Stimulated activated CD4-positive, alpha-beta T cell treated with anti-CD3 and anti-CD28 coated beads, TNF-alpha, amount 100 ng/mL, for 48 hours (primary cell): Measurements from ENCODE around the gene SERPINB12.
A peak's percentile ranks its signal among the peaks of the same experiment; 100 is the strongest.

Experiments
- DNase-seq, 3 donors: peaks; one replicate each; pipeline ENCODE4 v3.0.0-alpha.2; 2020; ENCODE audit warnings: low read depth in 3 of 3

The SERPINB12 gene

GRCh38 chr18:63542069-63542468, at the start of gene SERPINB12:
SERPINB12 (plus strand) TSS chr18:63542369; CDS start chr18:63556160, 13,791 bp downstream.
- DNase-seq: no peak

DNA sequence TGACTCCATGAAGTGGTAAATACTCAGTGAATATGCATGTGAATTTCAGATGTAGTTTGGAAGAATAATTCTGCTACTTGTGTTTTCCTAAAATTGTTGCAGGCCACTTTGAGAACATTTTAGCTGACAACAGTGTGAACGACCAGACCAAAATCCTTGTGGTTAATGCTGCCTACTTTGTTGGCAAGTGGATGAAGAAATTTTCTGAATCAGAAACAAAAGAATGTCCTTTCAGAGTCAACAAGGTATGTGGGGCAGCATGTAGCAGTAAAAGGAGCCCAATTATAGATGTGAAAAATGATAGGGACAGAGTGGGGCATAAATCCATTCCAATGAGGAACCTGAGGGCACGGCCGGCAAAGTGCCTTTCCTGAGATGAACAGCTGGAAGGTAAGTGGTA, 49.3 kb upstream of the SERPINB12 start:
- DNase-seq: no peak

GRCh38 chr18:63495675-63496074, 46.5 kb upstream of the SERPINB12 start:
- DNase-seq: no peak

DNA sequence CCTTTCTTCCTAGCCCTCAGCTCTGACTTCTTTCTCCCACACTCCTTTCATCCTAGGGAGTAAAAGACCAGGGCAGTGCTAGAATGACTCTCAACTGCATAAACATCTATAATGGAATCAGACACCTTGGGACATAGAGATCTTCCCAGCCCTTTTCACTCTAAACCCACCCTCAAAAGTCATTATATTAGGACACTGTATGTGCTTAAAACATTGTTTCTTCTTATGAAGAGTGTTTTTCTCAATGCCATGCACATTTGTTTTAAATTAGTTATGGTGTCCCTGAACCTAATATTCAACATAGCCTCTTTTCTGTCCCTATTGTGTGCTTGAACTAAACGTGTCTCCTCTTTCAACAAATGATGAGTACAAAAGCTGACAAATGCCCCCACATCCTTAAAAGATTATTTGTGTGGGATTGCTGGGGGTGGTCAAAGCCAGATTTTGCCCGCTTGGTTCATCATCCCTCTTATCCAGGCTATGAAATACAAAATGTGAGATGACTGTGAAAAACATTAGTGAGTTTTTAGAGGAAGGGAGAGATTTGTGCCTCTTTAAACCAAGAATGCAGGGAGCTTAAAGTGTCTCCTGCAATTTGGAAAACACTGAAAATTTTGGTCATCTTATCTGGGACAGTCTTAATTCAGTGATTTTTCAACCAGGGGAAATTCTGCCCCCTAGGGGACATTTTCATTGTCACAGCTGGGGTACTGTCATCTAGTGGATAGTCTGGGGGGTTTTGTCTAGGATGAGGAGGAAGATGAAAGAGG, 36.4 kb upstream of the SERPINB12 start:
- DNase-seq: peak in 2 of 3 donors; percentile 8 to 37

DNA sequence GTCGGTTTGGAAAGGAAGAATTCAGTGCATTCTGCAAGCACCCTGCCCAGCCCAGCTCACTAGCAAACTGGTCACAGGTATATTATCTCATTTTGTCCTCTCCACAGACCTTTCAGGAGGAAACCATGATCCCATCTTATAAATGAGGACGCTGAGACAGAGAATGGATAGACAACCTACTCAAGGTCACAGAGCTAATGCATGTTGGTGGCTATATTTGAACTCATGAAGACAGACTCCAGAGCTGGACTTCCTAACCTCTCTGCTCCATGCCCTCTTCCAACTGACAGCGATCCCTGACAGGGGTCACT, 35.9 kb upstream of the SERPINB12 start:
- no peak for DNase-seq

- no peak for DNase-seq
These were observed 33.6 kb upstream of the SERPINB12 start for GRCh38 chr18:63508596-63508995.

GRCh38 chr18:63511285-63511684, 30.9 kb upstream of the SERPINB12 start:
- no peak for DNase-seq

- no peak for DNase-seq
These were observed 27.8 kb upstream of the SERPINB12 start for GRCh38 chr18:63514326-63514725.

- DNase-seq: no peak
These were observed 27.1 kb upstream of the SERPINB12 start for GRCh38 chr18:63514888-63515678.

- no peak for DNase-seq
These were observed 26.4 kb upstream of the SERPINB12 start for GRCh38 chr18:63515801-63516200.

GRCh38 chr18:63518178-63519012, 23.8 kb upstream of the SERPINB12 start:
- DNase-seq: peak; percentile 10 to 52 (median 51)

GRCh38 chr18:63520053-63520685, 22.0 kb upstream of the SERPINB12 start:
- DNase-seq: no peak

- DNase-seq: no peak
These were observed 18.5 kb upstream of the SERPINB12 start for GRCh38 chr18:63523660-63524059.

- DNase-seq: no peak
These were observed 14.9 kb upstream of the SERPINB12 start for GRCh38 chr18:63527251-63527650.

GRCh38 chr18:63528863-63529492, 13.2 kb upstream of the SERPINB12 start:
- DNase-seq: no peak

DNA sequence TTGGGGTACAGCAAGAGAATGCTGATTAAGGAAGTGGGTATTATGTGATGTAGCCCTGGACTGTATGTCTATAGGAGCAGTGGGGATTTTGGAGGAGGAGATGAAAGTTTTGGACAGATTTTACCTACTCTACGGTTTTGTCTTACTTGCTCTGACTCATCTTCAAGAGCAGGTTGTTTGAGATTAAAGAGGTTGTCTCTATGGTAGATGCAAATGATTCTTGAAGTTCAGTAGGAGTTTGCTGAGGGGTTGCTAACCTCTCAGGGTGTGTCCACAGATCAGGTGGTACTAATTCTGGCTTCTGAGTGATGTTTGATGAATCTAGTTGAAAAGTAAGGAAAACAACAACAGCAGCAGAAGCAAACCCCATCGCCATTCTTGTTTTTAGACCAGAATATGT, 9.7 kb upstream of the SERPINB12 start:
- no peak for DNase-seq

DNA sequence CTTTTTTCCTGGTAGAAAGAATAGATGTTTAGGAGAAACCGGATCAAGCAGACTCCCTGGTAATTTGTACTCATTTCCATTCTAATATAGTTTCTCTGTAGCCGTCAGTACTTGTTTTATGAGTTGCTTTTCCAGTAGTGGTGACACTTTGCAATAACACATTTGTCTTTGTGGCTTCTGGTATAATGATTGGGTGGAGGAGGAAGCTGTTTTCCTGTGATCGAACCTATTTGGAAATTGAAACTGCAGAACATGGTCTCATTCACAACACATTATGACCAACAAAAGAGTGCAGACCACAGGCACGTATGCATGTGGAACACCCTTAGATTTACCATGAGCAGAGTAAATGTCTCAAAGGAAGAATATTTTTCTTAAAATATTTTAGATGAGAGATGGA, 7.6 kb upstream of the SERPINB12 start:
- DNase-seq: no peak

DNA sequence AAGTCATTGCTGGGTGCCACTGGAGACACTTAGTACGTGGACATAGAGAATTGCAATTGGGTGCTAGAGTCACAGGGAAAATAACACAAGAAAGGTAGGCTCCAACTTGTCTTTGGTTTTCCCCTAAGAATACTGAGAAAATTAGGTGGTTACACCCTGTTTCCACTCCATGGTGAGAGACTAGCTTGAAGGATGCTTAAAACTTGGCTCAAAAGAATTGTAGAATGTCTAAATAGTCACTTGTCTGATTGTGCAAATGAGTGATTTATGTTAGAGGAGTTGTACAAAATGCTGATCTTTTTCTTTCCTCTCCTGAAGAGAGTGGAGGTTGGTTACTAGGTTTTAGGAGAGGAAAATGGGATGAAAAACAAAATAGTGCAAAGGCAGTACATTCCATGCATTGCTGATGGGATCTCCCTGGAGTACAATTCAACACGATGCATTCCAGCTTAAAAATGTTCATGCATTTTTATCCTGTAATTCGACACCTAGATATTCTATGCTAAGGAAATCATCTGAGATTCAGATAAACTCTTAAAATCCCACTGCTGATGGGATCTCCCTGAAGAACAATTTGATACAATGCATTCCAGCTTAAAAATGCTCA, 2.2 kb upstream of the SERPINB12 start:
- no peak for DNase-seq

DNA sequence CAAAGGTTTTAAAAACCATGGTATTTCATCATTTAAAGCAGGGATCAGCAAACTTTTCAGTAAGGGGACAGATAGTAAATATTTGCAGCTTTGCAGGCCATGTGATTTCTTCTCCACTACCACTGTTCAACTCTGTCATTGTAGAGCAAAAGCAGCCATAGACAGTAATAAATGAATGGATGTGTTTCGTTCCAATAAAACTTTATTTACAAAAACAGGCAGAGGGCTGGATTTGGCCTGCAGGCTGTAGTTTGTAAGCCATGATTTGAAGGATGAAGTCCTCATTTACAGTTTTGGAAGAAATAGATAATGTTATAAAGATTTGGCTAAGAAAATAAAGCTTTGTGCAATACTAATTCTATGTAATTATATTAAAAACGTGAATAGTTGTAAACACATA, 1.8 kb downstream of the SERPINB12 start:
- no peak for DNase-seq

- DNase-seq: no peak
These were observed 2.8 kb downstream of the SERPINB12 start for GRCh38 chr18:63545000-63545399.

DNA sequence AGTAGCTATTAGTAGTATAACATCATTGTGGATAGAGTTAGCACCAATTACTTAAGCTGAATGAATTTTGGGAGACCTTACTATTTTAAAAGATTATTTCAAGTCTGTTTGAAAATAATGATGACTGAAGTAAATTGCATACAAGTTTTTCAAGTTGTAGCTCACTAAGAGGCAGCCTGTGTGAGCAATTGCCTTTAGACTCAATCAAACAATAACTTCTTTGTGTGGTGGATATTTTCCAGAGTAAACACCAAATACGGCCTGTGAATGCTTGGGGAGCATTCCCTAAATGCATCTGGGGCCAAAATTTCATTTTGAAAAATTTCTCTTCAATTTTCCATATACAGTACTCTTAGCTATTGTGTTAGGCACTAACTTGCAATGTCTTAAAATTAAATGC, 7.9 kb downstream of the SERPINB12 start:
- DNase-seq: no peak
